Lower leg skin (tissue), 4 donors: ENCODE data around the gene CARD10. TPM values are rescaled to one million over a fixed set of nuclear protein-coding genes. Genes with fewer than 3 reads are reported as not detected.
"Not testable (repeated sequence)": the region's sequence is repeated elsewhere in the genome, so short reads cannot be mapped to it uniquely, and the experiment has no call there.

Experiments used
- DNase-seq, 2 donors: peaks; one replicate each; pipeline ENCODE4 v3.0.0-alpha.2; 2019; ENCODE audit warnings: low spot score in 2 of 2
- H3K4me3 ChIP-seq: fragments of 200-600 bp; sonication (generic); 2 replicates; pipeline ENCODE4 v1.5.1; 2017; ENCODE audit warnings: mild to moderate bottlenecking, low read depth; ENCODE audit not compliant: poor library complexity, severe bottlenecking
- POLR2A ChIP-seq, 2 donors: fragments of 450-650 bp; IDR thresholded peaks; one replicate each; pipeline ENCODE4 v1.6.1; 2016 to 2017; ENCODE audit warnings: antibody characterized with exemption in 2 of 2, mild to moderate bottlenecking in 1 of 2, moderate library complexity in 1 of 2
- WGBS, 2 donors: methylation state at CpG; one replicate each; pipeline ENCODE4 v1.1.5; 2018; 5-methylcytosine and 5-hydroxymethylcytosine counted together
- intact Hi-C: fragments of 100-400 bp; cut with DNase I; formaldehyde crosslinking; loops from one replicate; pipeline ENCODE4 v1.15.0; 2023; ENCODE audit warnings: low total_unique reads
- total RNA-seq, 4 donors: library from RNA; depleted of rRNA; stranded (reverse); fragments of >200 nt; gene quantifications; one replicate each; pipeline ENCODE4 v1.1.0, GENCODE V29; 2016
- TF ChIP-seq, protein P1 (sequence below), 3 donors: fragments of 450-650 bp; IDR thresholded peaks; one replicate each; pipeline ENCODE4 v1.5.1; 2016; ENCODE audit warnings: antibody characterized with exemption in 3 of 3, mild to moderate bottlenecking in 3 of 3, moderate library complexity in 2 of 3

Gene CARD10
- total RNA-seq, 4 donors from 2014 or later, result 13.2 to 22.5 (median 18.6) TPM

DNA sequence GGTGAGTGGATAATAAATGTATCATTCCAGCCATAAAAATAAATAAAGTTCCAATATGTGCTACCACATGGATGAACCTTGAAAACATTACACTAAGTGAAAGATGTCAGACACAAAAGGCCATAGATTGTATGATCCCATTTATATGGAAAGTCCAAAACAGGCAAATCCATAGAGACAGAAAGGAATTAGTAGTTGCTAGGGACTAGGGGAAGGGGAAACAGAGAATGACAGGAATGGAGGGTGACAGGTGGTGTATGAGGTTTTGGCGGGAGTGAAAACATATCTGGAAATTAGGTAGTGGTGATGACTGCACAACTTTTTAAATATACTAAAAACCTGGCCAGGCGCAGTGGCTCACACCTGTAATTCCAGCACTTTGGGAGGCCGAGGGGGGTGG is 15.2 kb upstream of the CARD10 start:
- WGBS, 2 donors, result 87 to 97% methylated on average over 3 of the region's 3 CpGs
- intact Hi-C loops, result no loop called here
- no peak for TF ChIP-seq POLR2A (IDR thresholded peaks at IDR 0.05)
- TF ChIP-seq, protein P1, sequence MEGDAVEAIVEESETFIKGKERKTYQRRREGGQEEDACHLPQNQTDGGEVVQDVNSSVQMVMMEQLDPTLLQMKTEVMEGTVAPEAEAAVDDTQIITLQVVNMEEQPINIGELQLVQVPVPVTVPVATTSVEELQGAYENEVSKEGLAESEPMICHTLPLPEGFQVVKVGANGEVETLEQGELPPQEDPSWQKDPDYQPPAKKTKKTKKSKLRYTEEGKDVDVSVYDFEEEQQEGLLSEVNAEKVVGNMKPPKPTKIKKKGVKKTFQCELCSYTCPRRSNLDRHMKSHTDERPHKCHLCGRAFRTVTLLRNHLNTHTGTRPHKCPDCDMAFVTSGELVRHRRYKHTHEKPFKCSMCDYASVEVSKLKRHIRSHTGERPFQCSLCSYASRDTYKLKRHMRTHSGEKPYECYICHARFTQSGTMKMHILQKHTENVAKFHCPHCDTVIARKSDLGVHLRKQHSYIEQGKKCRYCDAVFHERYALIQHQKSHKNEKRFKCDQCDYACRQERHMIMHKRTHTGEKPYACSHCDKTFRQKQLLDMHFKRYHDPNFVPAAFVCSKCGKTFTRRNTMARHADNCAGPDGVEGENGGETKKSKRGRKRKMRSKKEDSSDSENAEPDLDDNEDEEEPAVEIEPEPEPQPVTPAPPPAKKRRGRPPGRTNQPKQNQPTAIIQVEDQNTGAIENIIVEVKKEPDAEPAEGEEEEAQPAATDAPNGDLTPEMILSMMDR (IDR thresholded peaks at IDR 0.05), result no peak

DNA sequence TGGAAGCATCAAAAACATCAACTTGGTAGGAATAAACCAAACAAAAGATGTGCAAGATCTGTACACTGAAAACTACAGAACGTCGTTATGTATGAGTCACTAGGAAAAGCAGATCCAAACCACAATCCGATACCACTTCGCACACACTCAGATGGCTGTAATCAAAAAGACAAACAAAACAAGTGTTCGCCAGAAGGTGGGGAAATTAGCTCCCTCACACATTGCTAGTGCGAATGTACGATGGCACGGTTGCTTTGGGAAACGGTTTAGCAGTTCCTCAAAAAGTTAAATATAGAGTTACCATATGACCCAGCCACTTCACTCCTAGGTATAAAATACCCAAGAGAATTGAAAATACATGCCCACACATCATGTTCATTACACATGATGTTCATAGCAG is 14.8 kb upstream of the CARD10 start:
- TF ChIP-seq POLR2A (IDR thresholded peaks at IDR 0.05), result no peak
- TF ChIP-seq, protein P1 (IDR thresholded peaks at IDR 0.05), result no peak
- H3K4me3 ChIP-seq, result no peak overlapping the region
- WGBS, 2 donors, result 49 to 56% methylated on average over 9 of the region's 9 CpGs
- no peak for DNase-seq
- intact Hi-C loops, result no loop called here

More for the DNA sequence above, 15.2 kb upstream of the CARD10 start:
- no peak for DNase-seq
- no peak overlapping the region for H3K4me3 ChIP-seq

DNA sequence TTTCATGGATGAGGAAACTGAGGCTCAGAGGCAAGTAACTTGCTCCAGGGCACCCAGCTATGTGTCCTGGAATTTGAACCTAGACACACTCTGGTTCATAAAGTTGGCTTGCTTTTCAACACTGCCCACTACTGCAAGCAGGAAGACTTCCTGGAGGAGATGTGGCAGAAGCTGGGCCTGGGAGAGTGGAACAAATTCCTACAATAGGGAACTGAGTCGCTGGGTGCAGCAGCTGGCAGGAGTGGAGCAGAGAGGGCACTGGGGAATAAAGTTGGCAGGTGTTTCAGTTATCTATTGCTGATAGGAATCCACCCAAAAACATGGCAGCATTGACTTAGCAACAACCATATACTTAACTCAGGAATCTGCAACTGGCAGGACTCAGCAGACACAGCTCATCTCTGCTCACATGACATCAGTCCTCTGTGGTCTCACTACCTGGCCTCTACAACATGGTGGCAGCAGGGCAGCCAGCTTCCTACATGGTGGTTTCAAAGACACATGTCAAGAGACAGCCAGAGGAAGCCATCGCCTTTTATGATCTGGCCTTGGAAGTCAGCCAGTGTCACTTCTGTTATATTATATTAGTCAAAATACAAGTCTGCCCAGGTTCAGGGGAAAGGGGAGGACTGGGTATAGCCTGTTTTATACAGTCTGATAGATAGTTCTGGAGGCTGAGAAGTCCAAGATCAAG is 10.6 kb upstream of the CARD10 start:
- intact Hi-C loops, result loop anchor here (10.0 kb wide), 1 partner anchor 55 kb away; the partner anchor contains the start of gene LGALS2
- DNase-seq, result no peak
- 40 to 52% methylated on average over 2 of the region's 2 CpGs for WGBS, 2 donors
- TF ChIP-seq, protein P1 (IDR thresholded peaks at IDR 0.05), result no peak
- TF ChIP-seq POLR2A (IDR thresholded peaks at IDR 0.05), result no peak
- H3K4me3 ChIP-seq, result no peak overlapping the region

DNA sequence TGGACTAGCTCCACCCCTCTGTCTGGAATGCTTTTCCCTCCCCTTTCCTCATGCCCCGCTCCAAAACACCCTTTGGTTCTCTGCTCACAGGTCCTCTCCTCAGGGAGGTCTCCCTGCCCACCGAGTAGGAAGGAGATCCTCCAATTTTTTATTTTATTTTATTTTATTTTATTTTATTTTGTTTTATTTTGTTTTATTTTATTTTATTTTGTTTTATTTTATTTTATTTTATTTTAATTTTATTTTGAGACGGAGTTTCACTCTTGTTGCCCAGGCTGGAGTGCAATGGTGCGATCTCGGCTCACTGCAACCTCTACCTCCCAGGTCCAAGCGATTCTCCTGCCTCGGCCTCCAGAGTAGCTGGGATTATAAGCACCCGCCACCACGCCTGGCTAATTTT is 8.7 kb upstream of the CARD10 start:
- intact Hi-C loops, result loop anchor here (10.0 kb wide), 1 partner anchor 57 kb away; the partner anchor contains the start of gene LGALS2
- not testable (repeated sequence) for DNase-seq, H3K4me3 ChIP-seq
- 94 to 95% methylated on average over 9 of the region's 9 CpGs for WGBS, 2 donors

DNA sequence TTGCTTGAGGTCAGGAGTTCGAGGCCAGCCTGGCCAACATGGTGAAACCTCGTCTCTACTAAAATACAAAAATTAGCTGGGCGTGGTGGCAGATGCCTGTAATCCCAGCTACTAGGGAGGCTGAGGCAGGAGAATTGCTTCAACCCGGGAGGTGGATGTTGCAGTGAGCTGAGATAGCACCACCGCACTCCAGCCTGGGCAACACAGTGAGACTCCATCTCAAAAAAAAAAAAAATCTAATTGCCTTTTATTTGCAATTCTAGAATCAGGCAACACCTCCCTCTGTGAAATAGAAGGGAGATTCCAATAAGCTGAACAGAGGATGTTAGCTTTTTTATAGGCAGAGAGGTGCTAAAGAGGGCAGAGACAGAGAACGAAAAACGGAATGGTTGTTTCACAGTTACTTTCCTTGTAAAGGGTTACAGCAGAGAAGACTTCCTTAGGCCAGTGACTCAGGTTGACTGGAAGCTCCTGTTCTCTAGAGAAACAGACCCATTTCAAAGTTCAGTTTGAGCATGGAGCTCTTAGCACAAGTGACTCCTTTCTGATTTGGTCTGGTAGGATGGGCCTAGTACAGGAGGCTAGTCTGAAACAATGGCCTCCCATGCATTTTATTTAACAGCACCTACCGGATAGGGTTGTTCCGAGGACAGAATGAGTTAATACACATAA is 8.0 kb upstream of the CARD10 start:
- 86 to 88% methylated on average over 9 of the region's 9 CpGs for WGBS, 2 donors
- not testable (repeated sequence) for H3K4me3 ChIP-seq, DNase-seq
- intact Hi-C loops, result loop anchor here (10.0 kb wide), 1 partner anchor 58 kb away; the partner anchor contains the start of gene LGALS2

DNA sequence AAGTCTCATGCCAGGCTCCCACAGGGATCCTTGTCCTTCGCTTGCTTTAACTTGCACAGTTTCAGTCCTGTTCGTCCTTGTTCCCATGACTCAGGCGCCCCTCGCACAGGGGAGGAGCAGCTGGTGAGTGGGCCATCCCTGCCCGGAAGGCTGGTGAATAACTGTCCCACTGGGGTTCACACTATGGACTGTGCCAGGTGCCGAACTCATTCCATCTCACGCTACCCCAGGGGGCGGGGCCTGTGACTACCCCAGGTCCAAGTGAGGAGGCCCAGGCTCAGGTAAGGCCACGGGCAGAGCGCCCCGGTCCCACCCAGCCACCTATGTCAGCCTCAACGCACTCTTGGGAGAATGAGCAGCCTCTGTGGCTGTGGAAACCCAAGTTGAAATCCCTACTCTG is 7.2 kb upstream of the CARD10 start:
- intact Hi-C loops, result loop anchor here (10.0 kb wide), 1 partner anchor 58 kb away; the partner anchor contains the start of gene LGALS2
- no peak for DNase-seq
- 43% methylated on average over 12 of the region's 12 CpGs for WGBS, 2 donors
- no peak overlapping the region for H3K4me3 ChIP-seq
- TF ChIP-seq, protein P1 (IDR thresholded peaks at IDR 0.05), result no peak
- no peak for TF ChIP-seq POLR2A (IDR thresholded peaks at IDR 0.05)
